Left renal cortex interstitium (tissue), 4 donors: ENCODE measurements around the gene BANP. TPM values are rescaled to one million over a fixed set of nuclear protein-coding genes. Genes with fewer than 3 reads are reported as not detected.
"Not testable (repeated sequence)": the region's sequence is repeated elsewhere in the genome, so short reads cannot be mapped to it uniquely, and the experiment has no call there.

ENCODE experiments used
- DNase-seq, 4 donors: peaks; one replicate each; pipeline ENCODE4 v3.0.0-alpha.2; 2013; ENCODE audit warnings: low read depth in 4 of 4, low spot score in 2 of 4, missing footprints in 1 of 4
- polyA plus RNA-seq, 4 donors: library from polyadenylated mRNA; unstranded; fragments of 120-200 nt; gene quantifications; one replicate each; pipeline ENCODE4 v1.2.1, GENCODE V29; 2013; ENCODE audit not compliant: insufficient read length in 4 of 4

BANP gene
- polyA plus RNA-seq, 4 donors = 22.6 to 32.9 (median 29.2) TPM

- no peak for DNase-seq
Observed at GRCh38 chr16:87961623-87962022, 10.4 kb downstream of the BANP start.

- DNase-seq = no peak
Observed at GRCh38 chr16:87963400-87963799, 12.2 kb downstream of the BANP start.

DNA sequence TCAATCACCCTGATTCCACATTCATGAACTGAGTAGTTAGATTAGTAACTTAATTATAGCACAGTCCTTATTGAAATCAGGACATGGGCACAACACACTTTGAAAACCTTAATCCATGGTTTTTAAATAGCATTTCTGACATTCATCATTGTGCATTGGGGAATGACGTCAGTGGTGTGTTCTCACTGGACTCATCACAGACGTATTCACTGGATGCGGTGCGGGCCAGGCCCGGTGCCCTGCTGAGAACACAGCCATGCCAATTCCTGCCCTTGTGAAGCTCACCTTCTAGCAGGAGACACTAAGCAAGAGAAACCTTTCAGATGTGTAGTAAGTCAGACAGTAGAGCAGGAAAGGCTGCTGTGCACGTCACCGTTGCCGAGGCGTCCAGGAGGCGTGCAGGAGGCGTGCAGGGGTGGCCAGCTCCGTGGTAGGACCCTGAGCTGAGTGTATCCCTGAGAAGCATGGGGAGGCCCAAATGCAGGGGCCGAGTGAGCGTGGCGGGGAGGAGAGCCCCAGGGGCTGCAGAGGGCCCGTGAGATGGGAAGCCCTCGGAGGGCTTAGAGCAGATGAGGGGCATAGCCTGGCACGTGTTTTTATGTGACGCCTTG lies 12.9 kb downstream of the BANP start:
- no peak for DNase-seq

DNA sequence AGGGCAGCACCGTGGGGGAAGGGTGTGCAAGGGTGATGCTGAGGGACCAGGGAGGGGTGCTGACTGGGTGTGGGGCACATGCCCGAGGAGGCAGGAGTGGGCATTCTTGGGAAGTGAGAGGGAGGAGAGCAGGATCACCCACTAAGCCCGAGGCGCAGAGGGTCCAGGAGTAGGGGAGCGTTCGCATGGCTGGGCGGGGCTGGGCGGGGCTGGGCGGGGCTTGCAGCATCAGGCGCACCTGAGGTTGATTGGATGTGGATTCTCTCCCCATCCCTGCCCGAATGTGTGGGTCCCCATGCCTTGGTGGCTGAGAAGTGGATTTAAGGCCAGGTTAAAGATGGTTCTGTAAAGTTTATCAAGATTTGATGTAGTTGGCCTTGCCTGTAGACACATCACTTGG lies 14.2 kb downstream of the BANP start:
- no peak for DNase-seq

GRCh38 chr16:87966064-87966645 lies 14.9 kb downstream of the BANP start:
- no peak for DNase-seq

DNA sequence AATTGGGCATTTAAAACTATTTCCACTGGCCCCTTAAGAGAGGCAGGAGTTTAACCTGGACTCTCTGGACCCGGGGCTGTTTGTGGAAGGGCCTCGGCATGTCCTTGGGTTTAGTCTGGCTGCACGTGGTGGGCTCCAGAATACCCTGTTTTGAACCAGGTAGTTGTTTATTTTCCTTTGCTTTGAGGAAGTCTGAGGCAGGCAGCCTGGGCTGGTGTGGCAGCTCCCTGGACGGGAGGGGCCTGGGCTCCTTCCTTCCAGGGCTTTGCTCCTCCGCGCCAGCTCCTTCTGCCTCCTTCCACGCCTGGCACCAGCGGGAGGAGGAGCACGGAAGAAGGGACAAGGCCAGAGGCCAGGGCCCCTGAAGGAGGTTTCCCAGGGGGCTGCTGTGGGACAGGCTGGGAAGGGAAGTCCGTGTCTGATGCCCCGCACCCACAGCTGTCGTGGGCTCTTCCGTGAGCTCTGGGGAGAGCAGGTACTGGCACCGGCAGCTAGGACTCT lies 15.5 kb downstream of the BANP start:
- no peak for DNase-seq

GRCh38 chr16:87968541-87968940 lies 17.3 kb downstream of the BANP start:
- no peak for DNase-seq

DNA sequence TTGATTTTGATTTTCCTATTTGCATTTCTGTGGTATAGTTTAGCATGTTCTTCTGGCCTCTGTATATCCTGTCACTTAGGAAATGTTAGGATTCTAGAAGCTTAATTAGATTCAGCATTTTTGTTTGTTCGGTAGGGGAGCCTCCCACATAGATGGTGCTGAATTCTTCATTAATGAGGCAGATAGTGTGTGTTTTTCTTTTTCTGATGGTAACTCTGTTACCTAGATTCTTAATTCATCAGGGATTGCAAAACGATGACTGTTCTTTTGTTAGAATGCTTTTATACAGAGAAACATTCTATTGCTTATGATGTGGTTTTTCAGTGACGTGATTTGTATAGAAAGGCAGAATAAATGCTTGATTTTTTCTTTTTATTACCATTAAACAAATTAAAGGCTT lies 19.0 kb downstream of the BANP start:
- no peak for DNase-seq

DNA sequence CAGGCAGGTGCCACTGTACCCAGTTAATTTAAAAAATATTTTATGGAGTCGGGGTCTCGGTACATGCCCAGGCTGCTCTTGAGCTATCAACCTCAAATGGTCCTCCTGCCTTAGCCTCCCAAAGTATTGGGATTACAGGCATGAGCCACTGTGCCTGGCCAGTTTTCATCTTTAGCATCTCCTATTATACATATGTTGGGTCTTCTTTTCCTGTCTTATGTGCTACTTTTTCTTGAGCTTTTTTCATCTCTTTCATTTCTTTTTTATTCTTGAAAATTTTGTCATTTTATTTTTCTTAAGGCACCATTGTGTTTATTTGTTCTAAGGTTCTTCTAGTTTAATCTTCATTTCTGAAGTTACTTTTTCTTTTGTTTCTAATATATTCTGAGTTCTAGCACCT lies 20.7 kb downstream of the BANP start:
- DNase-seq = no peak

- no peak for DNase-seq
Observed at GRCh38 chr16:87973717-87974116, 22.5 kb downstream of the BANP start.

GRCh38 chr16:87974178-87974577 lies 22.9 kb downstream of the BANP start:
- no peak for DNase-seq

DNA sequence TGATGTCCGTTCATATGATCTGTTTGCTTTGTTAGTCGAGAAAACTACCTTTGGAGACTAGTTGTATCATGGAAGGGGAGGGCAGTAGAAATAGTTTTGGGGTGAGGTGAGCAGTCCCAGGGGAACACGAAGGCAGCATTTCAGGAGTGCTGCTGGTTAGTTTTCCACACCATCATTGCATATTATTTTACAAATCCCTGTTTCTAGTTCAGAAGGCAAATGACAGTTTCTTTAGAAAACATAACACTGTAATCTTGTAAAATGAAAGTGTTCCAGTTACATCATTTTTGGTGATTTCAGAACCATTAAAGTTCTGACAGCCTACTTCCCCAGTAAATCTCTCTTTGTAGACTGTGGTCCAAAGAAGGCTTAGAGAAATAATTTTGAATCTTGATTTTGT lies 25.4 kb downstream of the BANP start:
- DNase-seq = no peak

DNA sequence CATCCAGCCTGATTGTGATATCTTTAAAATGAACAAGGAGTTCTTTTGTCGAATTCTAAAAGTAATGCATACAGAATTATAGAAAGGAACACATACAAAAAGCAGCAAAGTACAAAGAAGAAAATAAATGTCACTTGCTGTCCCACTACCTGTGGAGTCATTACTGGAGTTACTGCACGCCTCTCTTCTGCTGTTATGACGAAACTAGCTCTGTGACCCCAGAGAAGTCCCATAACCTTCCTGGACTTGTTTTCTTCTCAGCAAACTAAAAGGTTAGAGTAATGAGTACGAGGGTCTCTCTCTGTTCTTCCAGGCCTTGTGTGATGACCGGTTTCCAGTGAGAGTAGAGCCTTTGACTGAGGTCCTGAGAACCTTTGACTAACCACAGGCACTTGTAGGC lies 26.9 kb downstream of the BANP start:
- DNase-seq = no peak

DNA sequence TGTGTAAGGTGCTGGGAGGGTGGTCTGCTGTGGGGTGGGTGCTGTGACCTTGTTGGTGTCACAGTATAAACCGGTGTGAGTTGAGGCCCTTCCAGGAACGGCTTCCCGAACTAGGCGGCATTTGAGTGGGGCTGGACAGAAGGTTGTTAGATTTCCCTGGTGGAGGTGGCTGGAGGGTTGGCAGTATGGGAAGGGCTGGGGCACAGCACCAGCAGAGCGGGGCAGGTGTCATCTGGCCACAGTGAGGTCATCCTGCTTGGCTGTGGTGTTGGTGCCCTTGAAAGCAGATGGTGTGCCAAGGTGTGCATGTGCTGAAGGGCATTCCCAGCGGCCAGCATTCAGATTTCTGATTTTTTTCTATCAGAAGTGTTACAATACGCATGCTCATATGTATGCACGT lies 28.1 kb downstream of the BANP start:
- no peak for DNase-seq

DNA sequence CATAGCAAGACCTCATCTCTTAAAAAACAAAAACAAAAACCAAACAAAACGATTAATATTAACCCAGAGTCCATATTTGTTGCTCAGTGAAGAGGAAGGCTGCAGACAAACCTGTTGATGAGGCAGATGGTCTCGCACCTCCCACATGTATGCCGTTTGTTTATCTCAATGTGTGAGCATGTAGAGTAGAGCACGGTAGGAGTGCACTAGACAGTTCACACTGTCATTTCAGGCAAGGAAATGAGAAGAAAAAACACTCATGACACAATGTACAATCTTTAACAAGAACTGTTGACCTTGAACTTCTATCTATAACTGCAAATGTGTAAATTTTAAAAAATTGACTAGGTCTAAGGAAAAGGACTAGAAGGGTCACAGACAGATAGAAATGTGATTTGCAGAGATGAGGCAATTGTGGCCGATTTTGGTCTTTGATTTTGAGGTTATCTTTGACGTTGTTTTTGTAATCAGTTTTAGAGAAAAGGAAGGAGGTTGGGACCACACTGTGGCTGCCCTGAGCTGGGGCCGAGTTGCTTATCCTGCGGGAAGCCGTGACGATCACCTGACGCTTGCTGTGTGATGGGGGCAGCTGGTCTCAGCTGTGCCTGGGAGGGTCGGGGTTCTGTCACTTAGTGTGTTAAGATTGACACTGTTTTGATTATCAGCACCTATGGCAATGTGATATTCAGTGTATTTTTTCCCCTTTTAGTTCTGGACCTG lies 28.8 kb downstream of the BANP start:
- not testable (repeated sequence) for DNase-seq

GRCh38 chr16:87981376-87981775 lies 30.1 kb downstream of the BANP start:
- not testable (repeated sequence) for DNase-seq

GRCh38 chr16:87982581-87983041 lies 31.4 kb downstream of the BANP start:
- no peak for DNase-seq

DNA sequence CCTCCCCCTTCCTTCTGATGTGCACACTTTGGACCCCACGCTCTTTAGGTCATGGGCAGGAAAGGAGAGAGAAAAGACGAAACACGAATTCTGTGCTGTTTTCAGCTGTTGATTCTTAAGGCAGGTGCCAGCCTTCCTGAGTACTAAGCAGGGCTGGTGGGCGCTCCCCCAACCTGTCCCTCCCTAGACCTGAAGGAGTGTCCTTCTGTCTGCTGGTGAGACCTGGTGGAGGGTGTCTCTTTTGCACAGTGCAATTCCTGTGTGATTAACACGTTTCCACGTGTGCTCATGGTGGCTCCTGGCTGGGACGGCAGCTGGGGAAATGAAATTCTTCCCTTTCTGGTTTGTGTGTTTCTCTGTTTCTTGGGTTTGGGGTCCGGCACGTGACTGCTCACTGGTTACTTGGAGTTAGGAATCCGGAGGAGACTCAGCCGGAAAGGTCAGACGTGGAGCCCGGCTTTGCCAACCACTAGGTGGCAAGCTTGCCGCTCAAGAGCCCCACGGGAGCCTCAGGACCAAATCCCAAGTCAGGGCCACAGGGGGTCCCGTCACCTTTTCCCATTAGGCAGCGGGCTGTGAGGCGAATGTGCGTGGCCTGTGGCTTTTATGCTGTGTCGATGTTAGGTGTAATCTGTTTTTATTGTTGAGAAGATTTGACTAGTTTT lies 32.0 kb downstream of the BANP start:
- DNase-seq = not testable (repeated sequence)

DNA sequence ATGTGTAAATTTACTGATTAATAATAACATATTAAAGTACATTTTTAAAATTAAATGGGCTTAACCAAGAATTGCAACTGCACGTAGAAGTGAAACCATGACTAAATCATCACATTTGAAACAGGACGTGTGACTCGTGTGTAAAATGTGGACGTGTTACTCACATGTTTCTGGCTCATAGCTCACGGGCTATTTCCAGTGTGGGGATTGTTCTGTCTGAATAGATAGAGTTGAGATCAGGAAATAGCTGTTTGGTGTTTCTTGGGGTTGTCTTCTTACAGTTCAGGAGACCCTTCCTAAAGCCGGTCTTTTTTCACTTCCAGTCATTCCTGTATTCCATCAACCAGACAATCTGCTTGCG lies 32.5 kb downstream of the BANP start:
- not testable (repeated sequence) for DNase-seq

GRCh38 chr16:87984180-87984579 lies 32.9 kb downstream of the BANP start:
- DNase-seq = not testable (repeated sequence)

- DNase-seq = no peak
Observed at GRCh38 chr16:87984632-87985267, 33.5 kb downstream of the BANP start.
